GM12878 (cell line): ENCODE results near the gene TBCD. TPM values are rescaled to one million over a fixed set of nuclear protein-coding genes. Genes with fewer than 3 reads are reported as not detected.

Source experiments
- ATAC-seq: fragments of 200-7000 bp; cut with Tn5 transposase; 3 replicates; pipeline ENCODE4 v1.9.1; 2020; ENCODE audit warnings: mild to moderate bottlenecking, moderate library complexity
- BruUV-seq: library from RNA; stranded (reverse); fragments of 400-500 nt; replicated peaks from 2 replicates; lab custom pipeline; 2021; lab: Mats Ljungman, UMichigan
- CTCF ChIA-PET: fragments of 300-600 bp; sonication (Branson Sonifier 250); formaldehyde crosslinking; extraction: SDS; loops from one replicate; lab custom pipeline; 2021; ENCODE audit warnings: inconsistent platforms; lab: Yijun Ruan, JAX
- POLR2A ChIA-PET: fragments of 350-600 bp; formaldehyde crosslinking; extraction: SDS; loops from one replicate; lab custom pipeline; 2021; ENCODE audit warnings: inconsistent platforms; lab: Charles Lee
- RAD21 ChIA-PET: fragments of 300-600 bp; sonication (Branson Sonifier 250); formaldehyde crosslinking; loops from one replicate; lab custom pipeline; 2023; ENCODE audit warnings: antibody characterized with exemption; ENCODE audit not compliant: unreplicated experiment; lab: Charles Lee
- SMC1A ChIA-PET: fragments of 300-600 bp; sonication (Branson Sonifier 250); formaldehyde crosslinking; loops from one replicate; lab custom pipeline; 2023; ENCODE audit not compliant: unreplicated experiment, uncharacterized antibody; lab: Charles Lee
- DNase-seq: peaks from one replicate; pipeline ENCODE4 v3.0.0-alpha.2; 2011; ENCODE audit warnings: low read depth, low spot score
- FAIRE-seq: peaks from 3 replicates; lab custom pipeline; 2011; peaks lifted over from hg19 to GRCh38; lab: Jason Lieb, UNC
- H2AFZ ChIP-seq: 2 replicates; pipeline ENCODE4 v1.6.0; 2011; ENCODE audit warnings: low read depth, low read length, control low read depth; ENCODE audit not compliant: control insufficient read depth
- H3K27ac ChIP-seq: 2 replicates; pipeline ENCODE4 v1.5.1; 2011; ENCODE audit warnings: control low read depth; ENCODE audit not compliant: control insufficient read depth, insufficient read depth
- H3K27me3 ChIP-seq, 2 experiments: replicated peaks in 1 of 2; 2 replicates each; pipeline versions ENCODE4 v1.6.0 to v1.6.1; 2011; ENCODE audit warnings: low read length in 1 of 2; ENCODE audit not compliant: control insufficient read depth in 2 of 2, insufficient read depth in 2 of 2
- H3K36me3 ChIP-seq, 2 experiments: 2 replicates each; pipeline ENCODE4 v1.5.1; 2011; ENCODE audit warnings: low read length in 1 of 2; ENCODE audit not compliant: control insufficient read depth in 2 of 2, insufficient read depth in 2 of 2
- H3K4me1 ChIP-seq: 2 replicates; pipeline ENCODE4 v1.6.1; 2011; ENCODE audit warnings: mild to moderate bottlenecking, low read length, moderate library complexity, mixed read lengths; ENCODE audit not compliant: control insufficient read depth, insufficient read depth
- H3K4me2 ChIP-seq: 2 replicates; pipeline ENCODE4 v1.6.0; 2011; ENCODE audit warnings: control low read depth; ENCODE audit not compliant: control insufficient read depth, insufficient read depth
- H3K4me3 ChIP-seq: fragments of 200-600 bp; sonication (generic); 2 replicates; pipeline ENCODE4 v1.5.1; 2016
- H3K79me2 ChIP-seq: 2 replicates; pipeline ENCODE4 v1.6.0; 2011; ENCODE audit warnings: low read length; ENCODE audit not compliant: control insufficient read depth, insufficient read depth
- H3K9ac ChIP-seq: 2 replicates; pipeline ENCODE4 v1.8.0; 2011; ENCODE audit warnings: low read length, control low read depth, mixed read lengths; ENCODE audit not compliant: control insufficient read depth, insufficient read depth
- H3K9me3 ChIP-seq: replicated peaks from 3 replicates; pipeline ENCODE4 v1.5.1; 2011; ENCODE audit warnings: mild to moderate bottlenecking, low read length; ENCODE audit not compliant: control insufficient read depth, insufficient read depth
- H4K20me1 ChIP-seq: 2 replicates; pipeline ENCODE4 v1.6.0; 2011; ENCODE audit not compliant: control insufficient read depth, insufficient read depth
- BRCA1 ChIP-seq: IDR thresholded peaks from 2 replicates; pipeline ENCODE4 v1.6.1; 2011; ENCODE audit warnings: low read depth, low read length, improper control_type of control experiment
- FOS ChIP-seq: IDR thresholded peaks from 3 replicates; pipeline ENCODE4 v1.6.1; 2011; ENCODE audit warnings: borderline replicate concordance; ENCODE audit not compliant: insufficient read length; ENCODE audit errors: extremely low read depth
- KDM1A ChIP-seq: fragments of 200-600 bp; sonication (generic); IDR thresholded peaks from 2 replicates; pipeline ENCODE4 v1.6.1; 2016; ENCODE audit warnings: borderline replicate concordance
- MTA2 ChIP-seq: fragments of 450-650 bp; IDR thresholded peaks from 2 replicates; pipeline ENCODE4 v1.6.1; 2016; ENCODE audit warnings: low read depth, mild to moderate bottlenecking, moderate library complexity
- TCF7 ChIP-seq: IDR thresholded peaks from 2 replicates; pipeline ENCODE4 v1.6.1; 2014; ENCODE audit warnings: antibody characterized with exemption, borderline replicate concordance
- WGBS: methylation state at CpG from one replicate; pipeline ENCODE4 v1.1.6; 2016; ENCODE audit warnings: low lambda C conversion rate; ENCODE audit not compliant: insufficient replicate concordance, insufficient coverage; ENCODE audit errors: missing lambda C conversion rate; 5-methylcytosine and 5-hydroxymethylcytosine counted together
- in situ Hi-C: fragments of 300-500 bp; cut with MboI; formaldehyde crosslinking; loops from 9 replicates; pipeline ENCODE4 v1.14.3; 2018; ENCODE audit warnings: mixed read lengths
- intact Hi-C: fragments of 100-400 bp; cut with micrococcal nuclease; formaldehyde crosslinking; loops from one replicate; pipeline ENCODE4 v1.14.2; 2022; ENCODE audit not compliant: unreplicated experiment
- polyA plus RNA-seq, 11 experiments: library from polyadenylated mRNA; depleted of rRNA in 4 of 11; unstranded in 6 of 11; stranded (reverse) in 5 of 11; fragments of >200 nt; fragmentation: Nextera tagmentation in 4 of 11; fragmentation: Illumina TruSeq in 1 of 11; extraction: Ambion mirVana in 4 of 11; extraction: Trizol in 1 of 11; gene quantifications; 1 replicate in 1 of 11; 2 replicates in 10 of 11; pipeline versions ENCODE4 v1.2.1 to v1.2.3, GENCODE V29; 2011 to 2016; ENCODE audit warnings: inconsistent platforms in 2 of 11, missing spikeins in 2 of 11, low read depth in 1 of 11
- total RNA-seq, 4 experiments: library from RNA; depleted of rRNA in 3 of 4; stranded (reverse); fragments of >200 nt in 3 of 4; fragmentation: Illumina TruSeq in 1 of 4; extraction: Trizol in 1 of 4; gene quantifications; 2 replicates each; pipeline versions ENCODE4 v1.2.1 to v1.2.3, GENCODE V29; 2013 to 2021
- TF ChIP-seq, protein P1 (sequence below): fragments of 450-650 bp; IDR thresholded peaks from 2 replicates; pipeline ENCODE4 v1.6.1; 2017; ENCODE audit warnings: antibody characterized with exemption, mild to moderate bottlenecking, moderate library complexity

TBCD gene
- total and polyA plus RNA-seq, 10 of the 15 experiments (the other 5 are each of a cell fraction or from before 2014, with no cell fraction given): 10.3 to 114 (median 52.4) TPM

DNA sequence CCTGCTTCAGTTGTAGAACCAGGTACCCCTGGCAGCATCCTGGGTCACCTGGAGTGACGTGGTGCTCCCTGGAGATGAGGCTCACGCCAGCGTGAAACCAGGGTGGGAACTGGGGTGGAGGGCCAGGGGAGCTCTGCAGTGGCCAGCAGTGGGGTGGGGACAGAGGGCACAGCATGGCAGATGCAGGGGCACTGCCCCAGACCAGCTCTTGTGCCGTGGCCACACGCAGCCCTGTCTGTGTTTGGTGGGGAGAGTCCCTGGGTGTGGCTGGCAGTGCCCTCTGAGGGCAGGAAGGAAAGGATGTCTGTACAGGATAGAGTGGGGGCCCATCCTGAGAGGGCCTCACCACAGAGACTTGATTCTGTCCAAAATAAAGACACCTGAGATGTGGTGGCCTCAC is 63.5 kb downstream of the TBCD start:
- H2AFZ ChIP-seq: no peak overlapping the region
- DNase-seq (no peak), FAIRE-seq (no peak), ATAC-seq (no peak)
- CTCF ChIA-PET: no interaction called here
- peaks cover 3% of the 10 kb centered on the region in 2 experiments; a peak in 2 of 4 replicates for H3K36me3 ChIP-seq
- POLR2A ChIA-PET: no interaction called here
- no peak overlapping the region for H3K27ac ChIP-seq
- no peak overlapping the region for H3K9ac ChIP-seq
- in situ Hi-C loops: no loop called here
- no peaks in the 10 kb centered on the region for H3K9me3 ChIP-seq
- H3K4me3 ChIP-seq: no peak overlapping the region
- SMC1A ChIA-PET: no interaction called here
- RAD21 ChIA-PET: no interaction called here
- no peaks in the 10 kb centered on the region for H3K27me3 ChIP-seq
- no peaks in the 10 kb centered on the region for H4K20me1 ChIP-seq
- H3K4me1 ChIP-seq: no peaks in the 10 kb centered on the region
- TF ChIP-seq TCF7: no peak
- no peak for TF ChIP-seq KDM1A
- TF ChIP-seq BRCA1: no peak
- TF ChIP-seq MTA2: no peak
- TF ChIP-seq FOS: no peak
- TF ChIP-seq, all 136 proteins: peak for 0
- no TSS peak for BruUV-seq
- 97% methylated on average over 5 of the region's 5 CpGs for WGBS
- H3K4me2 ChIP-seq: no peak overlapping the region
- intact Hi-C loops: no loop called here
- H3K79me2 ChIP-seq: no peaks in the 10 kb centered on the region

DNA sequence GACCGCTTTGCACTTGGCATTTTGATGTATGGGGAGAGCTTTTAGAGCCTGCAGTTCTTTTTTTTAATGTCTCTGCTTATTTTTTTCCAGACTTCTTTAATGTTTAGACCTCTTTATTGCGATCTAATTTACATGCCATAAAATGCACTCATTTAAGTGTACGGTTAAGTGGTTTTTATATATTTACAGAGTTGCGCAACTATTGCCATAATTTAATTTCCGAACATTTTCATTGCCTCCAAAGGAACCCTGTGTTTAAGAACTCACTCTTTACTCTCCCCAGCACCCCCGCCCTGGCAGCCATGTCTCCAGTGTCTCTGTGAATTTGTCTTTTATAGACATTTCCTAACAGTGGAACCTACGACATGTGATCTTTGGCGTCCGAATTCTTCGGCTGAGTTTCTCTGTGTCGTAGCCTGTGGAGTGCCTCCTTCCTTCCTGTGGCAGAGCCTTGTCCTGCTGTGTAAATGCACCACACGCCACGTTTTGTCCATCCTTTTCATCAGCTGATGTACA is 64.0 kb downstream of the TBCD start:
- POLR2A ChIA-PET: no interaction called here
- in situ Hi-C loops (no loop called here), intact Hi-C loops (no loop called here)
- H3K27me3 ChIP-seq: no peaks in the 10 kb centered on the region
- SMC1A ChIA-PET: no interaction called here
- H3K4me3 ChIP-seq: no peak overlapping the region
- H2AFZ ChIP-seq: no peak overlapping the region
- WGBS: 90% methylated on average over 13 of the region's 13 CpGs
- H3K4me1 ChIP-seq: no peaks in the 10 kb centered on the region
- no peak for TF ChIP-seq BRCA1
- TF ChIP-seq, protein P1, sequence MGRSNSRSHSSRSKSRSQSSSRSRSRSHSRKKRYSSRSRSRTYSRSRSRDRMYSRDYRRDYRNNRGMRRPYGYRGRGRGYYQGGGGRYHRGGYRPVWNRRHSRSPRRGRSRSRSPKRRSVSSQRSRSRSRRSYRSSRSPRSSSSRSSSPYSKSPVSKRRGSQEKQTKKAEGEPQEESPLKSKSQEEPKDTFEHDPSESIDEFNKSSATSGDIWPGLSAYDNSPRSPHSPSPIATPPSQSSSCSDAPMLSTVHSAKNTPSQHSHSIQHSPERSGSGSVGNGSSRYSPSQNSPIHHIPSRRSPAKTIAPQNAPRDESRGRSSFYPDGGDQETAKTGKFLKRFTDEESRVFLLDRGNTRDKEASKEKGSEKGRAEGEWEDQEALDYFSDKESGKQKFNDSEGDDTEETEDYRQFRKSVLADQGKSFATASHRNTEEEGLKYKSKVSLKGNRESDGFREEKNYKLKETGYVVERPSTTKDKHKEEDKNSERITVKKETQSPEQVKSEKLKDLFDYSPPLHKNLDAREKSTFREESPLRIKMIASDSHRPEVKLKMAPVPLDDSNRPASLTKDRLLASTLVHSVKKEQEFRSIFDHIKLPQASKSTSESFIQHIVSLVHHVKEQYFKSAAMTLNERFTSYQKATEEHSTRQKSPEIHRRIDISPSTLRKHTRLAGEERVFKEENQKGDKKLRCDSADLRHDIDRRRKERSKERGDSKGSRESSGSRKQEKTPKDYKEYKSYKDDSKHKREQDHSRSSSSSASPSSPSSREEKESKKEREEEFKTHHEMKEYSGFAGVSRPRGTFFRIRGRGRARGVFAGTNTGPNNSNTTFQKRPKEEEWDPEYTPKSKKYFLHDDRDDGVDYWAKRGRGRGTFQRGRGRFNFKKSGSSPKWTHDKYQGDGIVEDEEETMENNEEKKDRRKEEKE: no peak
- RAD21 ChIA-PET: no interaction called here
- ATAC-seq: no peak
- no peaks in the 10 kb centered on the region for H3K9me3 ChIP-seq
- FAIRE-seq: no peak
- no peaks in the 10 kb centered on the region for H3K79me2 ChIP-seq
- H3K4me2 ChIP-seq: no peak overlapping the region
- CTCF ChIA-PET: no interaction called here
- DNase-seq: no peak
- no TSS peak for BruUV-seq
- no peak overlapping the region for H3K9ac ChIP-seq
- no peak overlapping the region for H3K27ac ChIP-seq
- H4K20me1 ChIP-seq: no peaks in the 10 kb centered on the region
- H3K36me3 ChIP-seq: peaks cover 3% of the 10 kb centered on the region in 2 experiments; a peak in 2 of 4 replicates
